ENCODE measurements around the gene SMS.

Gene SMS

DNA sequence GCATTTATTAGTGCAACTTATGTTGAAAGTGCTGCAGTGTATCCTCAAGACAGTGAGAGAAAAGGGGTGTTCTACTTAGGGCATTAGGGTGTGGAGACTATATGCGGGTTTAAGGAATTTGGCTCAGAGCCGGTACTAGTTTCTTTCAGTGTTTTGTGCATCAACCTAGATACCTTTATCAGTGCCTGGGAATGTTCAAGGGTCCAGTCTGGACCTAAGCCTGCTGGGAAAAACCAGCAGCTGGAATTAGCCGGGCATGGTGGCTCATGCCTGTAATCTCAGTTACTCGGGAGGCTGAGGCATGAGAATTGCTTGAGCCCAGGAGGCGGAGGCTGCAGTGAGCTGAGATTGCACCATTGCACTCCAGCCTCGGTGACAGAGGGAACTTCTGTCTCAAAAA is 99.0 kb downstream of the SMS start:
- H3K27ac ChIP-seq, result no peak overlapping the region
- TF ChIP-seq, protein P1, sequence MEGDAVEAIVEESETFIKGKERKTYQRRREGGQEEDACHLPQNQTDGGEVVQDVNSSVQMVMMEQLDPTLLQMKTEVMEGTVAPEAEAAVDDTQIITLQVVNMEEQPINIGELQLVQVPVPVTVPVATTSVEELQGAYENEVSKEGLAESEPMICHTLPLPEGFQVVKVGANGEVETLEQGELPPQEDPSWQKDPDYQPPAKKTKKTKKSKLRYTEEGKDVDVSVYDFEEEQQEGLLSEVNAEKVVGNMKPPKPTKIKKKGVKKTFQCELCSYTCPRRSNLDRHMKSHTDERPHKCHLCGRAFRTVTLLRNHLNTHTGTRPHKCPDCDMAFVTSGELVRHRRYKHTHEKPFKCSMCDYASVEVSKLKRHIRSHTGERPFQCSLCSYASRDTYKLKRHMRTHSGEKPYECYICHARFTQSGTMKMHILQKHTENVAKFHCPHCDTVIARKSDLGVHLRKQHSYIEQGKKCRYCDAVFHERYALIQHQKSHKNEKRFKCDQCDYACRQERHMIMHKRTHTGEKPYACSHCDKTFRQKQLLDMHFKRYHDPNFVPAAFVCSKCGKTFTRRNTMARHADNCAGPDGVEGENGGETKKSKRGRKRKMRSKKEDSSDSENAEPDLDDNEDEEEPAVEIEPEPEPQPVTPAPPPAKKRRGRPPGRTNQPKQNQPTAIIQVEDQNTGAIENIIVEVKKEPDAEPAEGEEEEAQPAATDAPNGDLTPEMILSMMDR (conservative IDR thresholded peaks at IDR 0.05), result no peak
- TF ChIP-seq ZFX (IDR thresholded peaks at IDR 0.05), result no peak

DNA sequence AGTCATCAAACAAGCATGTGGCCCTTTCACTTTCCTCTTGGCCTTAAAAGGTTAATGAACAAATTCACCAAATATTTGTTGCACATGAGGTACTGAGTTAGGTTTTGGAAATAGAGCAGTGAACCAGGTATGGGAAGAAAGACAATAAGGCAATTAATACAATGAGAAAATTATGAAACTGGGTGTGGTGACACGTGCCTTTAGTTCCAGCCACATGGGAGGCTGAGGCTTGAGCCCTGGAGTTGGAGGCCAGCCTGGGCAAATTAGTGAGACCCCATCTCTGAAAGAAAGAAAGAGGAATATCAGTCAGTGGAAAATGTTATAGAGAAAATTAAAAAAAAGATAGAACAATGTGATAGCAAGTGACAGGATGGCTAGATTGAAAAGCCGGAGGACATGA is 99.7 kb downstream of the SMS start:
- no peak overlapping the region for H3K27ac ChIP-seq
- no peak for TF ChIP-seq ZFX (IDR thresholded peaks at IDR 0.05)
- TF ChIP-seq, protein P1 (conservative IDR thresholded peaks at IDR 0.05), result no peak

GRCh38 chrX:22041907-22042530 is 101.5 kb downstream of the SMS start:
- no peak overlapping the region for H3K27ac ChIP-seq
- no peak for TF ChIP-seq ZFX (IDR thresholded peaks at IDR 0.05)
- TF ChIP-seq, protein P1 (conservative IDR thresholded peaks at IDR 0.05), result no peak

DNA sequence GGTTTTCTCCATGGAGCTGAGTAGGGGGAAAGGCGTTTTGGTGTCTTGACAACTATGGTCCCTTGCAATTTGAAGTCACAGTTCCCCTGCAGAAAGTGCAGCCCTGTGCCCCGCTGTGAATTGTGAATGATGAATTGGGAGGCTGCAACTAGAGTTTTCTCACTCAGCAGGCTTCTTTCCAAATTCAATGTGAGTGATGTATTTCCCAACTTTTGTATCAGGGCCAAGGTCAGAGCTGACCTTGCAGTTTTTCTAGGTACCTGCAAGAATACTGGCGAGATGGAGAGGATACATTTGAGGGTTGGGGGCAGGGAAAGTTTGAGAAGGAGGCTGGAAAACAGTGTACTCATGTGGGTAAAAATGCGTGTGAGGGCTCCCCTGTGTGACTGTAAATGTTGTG is 103.4 kb downstream of the SMS start:
- no peak overlapping the region for H3K27ac ChIP-seq
- TF ChIP-seq, protein P1 (conservative IDR thresholded peaks at IDR 0.05), result no peak
- no peak for TF ChIP-seq ZFX (IDR thresholded peaks at IDR 0.05)
